ENCODE data around the gene MYL11. TPM values are rescaled to one million over a fixed set of nuclear protein-coding genes. Genes with fewer than 3 reads are reported as not detected.

Gene MYL11
- total RNA-seq, 3 donors from 2014 or later (not counting 1 experiment from before 2014, with no cell fraction given) = 2.9 to 8.0 (median 7.2) TPM

GRCh38 chr16:30352488-30353401 lies 21.9 kb upstream of the MYL11 start:
- peak in 1 of 2 donors; percentile 7 for DNase-seq
- H3K36me3 ChIP-seq (ENCODE audit: control insufficient read depth, insufficient read depth, low read length) = peaks cover 28% of the 10 kb centered on the region
- H3K9me3 ChIP-seq (ENCODE audit: control insufficient read depth, insufficient read depth, low read length) = no peaks in the 10 kb centered on the region
- 96% methylated on average over 12 of the region's 14 CpGs for WGBS (ENCODE audit: insufficient coverage)
- H3K4me3 Mint-ChIP-seq = peak overlapping the region; percentile 63
- H3K9me3 Mint-ChIP-seq = no peaks in the 10 kb centered on the region
- H3K4me1 Mint-ChIP-seq = peaks cover 76 to 82% of the 10 kb centered on the region in 2 donors
- TF ChIP-seq CTCF (IDR thresholded peaks at IDR 0.05) = no peak
- intact Hi-C loops (cut with micrococcal nuclease) = no loop called here
- H3K27me3 ChIP-seq (ENCODE audit: control insufficient read depth, insufficient read depth, low read length) = no peaks in the 10 kb centered on the region
- no peak for ATAC-seq
- peak overlapping the region; percentile 88 to 98 for H3K27ac Mint-ChIP-seq
- H3K4me3 ChIP-seq (ENCODE audit: low read length) = no peak overlapping the region
- peaks cover 76% of the 10 kb centered on the region for H3K4me1 ChIP-seq (ENCODE audit: control insufficient read depth, insufficient read depth, low read length)
- H3K36me3 Mint-ChIP-seq = no peaks in the 10 kb centered on the region
- H3K27me3 Mint-ChIP-seq (ENCODE audit: low read depth in 2 of 2) = no peaks in the 10 kb centered on the region
- no peak overlapping the region for H3K27ac ChIP-seq (ENCODE audit: low read length)

GRCh38 chr16:30353438-30354129 lies 21.0 kb upstream of the MYL11 start:
- Mint-ChIP-seq H3K27me3 (ENCODE audit: low read depth in 2 of 2) (no peaks in the 10 kb centered on the region), H3K9me3 (no peaks in the 10 kb centered on the region), H3K27ac (peak overlapping the region; percentile 96 to 98), H3K36me3 (no peaks in the 10 kb centered on the region), H3K4me1 (peaks cover 76 to 82% of the 10 kb centered on the region in 2 donors), H3K4me3 (peak overlapping the region; percentile 95)
- peaks cover 31% of the 10 kb centered on the region for H3K36me3 ChIP-seq (ENCODE audit: control insufficient read depth, insufficient read depth, low read length)
- DNase-seq (peak in 1 of 2 donors; percentile 3), ATAC-seq (no peak)
- intact Hi-C loops (cut with micrococcal nuclease) = no loop called here
- H3K27me3 ChIP-seq (ENCODE audit: control insufficient read depth, insufficient read depth, low read length) = no peaks in the 10 kb centered on the region
- no peaks in the 10 kb centered on the region for H3K9me3 ChIP-seq (ENCODE audit: control insufficient read depth, insufficient read depth, low read length)
- peaks cover 70% of the 10 kb centered on the region for H3K4me1 ChIP-seq (ENCODE audit: control insufficient read depth, insufficient read depth, low read length)
- 96% methylated on average over 23 of the region's 23 CpGs for WGBS (ENCODE audit: insufficient coverage)
- no peak overlapping the region for H3K27ac ChIP-seq (ENCODE audit: low read length)
- no peak overlapping the region for H3K4me3 ChIP-seq (ENCODE audit: low read length)
- no peak for TF ChIP-seq CTCF (IDR thresholded peaks at IDR 0.05)

- no peak for TF ChIP-seq CTCF (IDR thresholded peaks at IDR 0.05)
- H3K27me3 ChIP-seq (ENCODE audit: control insufficient read depth, insufficient read depth, low read length) = no peaks in the 10 kb centered on the region
- Mint-ChIP-seq H3K4me1 (peaks cover 67 to 73% of the 10 kb centered on the region in 2 donors), H3K4me3 (peak overlapping the region; percentile 95), H3K27ac (peak overlapping the region; percentile 96 to 98), H3K36me3 (no peaks in the 10 kb centered on the region), H3K27me3 (ENCODE audit: low read depth in 2 of 2) (no peaks in the 10 kb centered on the region), H3K9me3 (no peaks in the 10 kb centered on the region)
- DNase-seq = no peak
- ATAC-seq = peak; percentile 5 to 18 (median 8)
- intact Hi-C loops (cut with micrococcal nuclease) = loop anchor here (1.0 kb wide), 1 partner anchor 16 kb away; the partner anchor contains the start of gene TBC1D10B
- peaks cover 60% of the 10 kb centered on the region for H3K4me1 ChIP-seq (ENCODE audit: control insufficient read depth, insufficient read depth, low read length)
- H3K4me3 ChIP-seq (ENCODE audit: low read length) = peak overlapping the region; percentile 51
- WGBS (ENCODE audit: insufficient coverage) = 1% methylated on average over 35 of the region's 36 CpGs
- no peaks in the 10 kb centered on the region for H3K9me3 ChIP-seq (ENCODE audit: control insufficient read depth, insufficient read depth, low read length)
- H3K27ac ChIP-seq (ENCODE audit: low read length) = peak overlapping the region; percentile 91
- peaks cover 41% of the 10 kb centered on the region for H3K36me3 ChIP-seq (ENCODE audit: control insufficient read depth, insufficient read depth, low read length)
Observed at GRCh38 chr16:30354423-30355143, 20.0 kb upstream of the MYL11 start.
